ENCODE data around the gene NPTXR.

NPTXR gene

GRCh38 chr22:38793317-38793716 lies 50.5 kb downstream of the NPTXR start:
- DNase-seq = no peak

GRCh38 chr22:38792833-38793232 lies 51.0 kb downstream of the NPTXR start:
- no peak for DNase-seq

GRCh38 chr22:38789606-38790005 lies 54.2 kb downstream of the NPTXR start:
- no peak for DNase-seq

GRCh38 chr22:38788846-38789245 lies 55.0 kb downstream of the NPTXR start:
- no peak for DNase-seq

GRCh38 chr22:38788021-38788816 lies 55.6 kb downstream of the NPTXR start:
- no peak for DNase-seq

GRCh38 chr22:38786631-38787030 lies 57.2 kb downstream of the NPTXR start:
- DNase-seq = no peak

- no peak for DNase-seq
These were observed 59.0 kb downstream of the NPTXR start for GRCh38 chr22:38784856-38785255.

- DNase-seq = no peak
These were observed 59.8 kb downstream of the NPTXR start for GRCh38 chr22:38784035-38784434.

- no peak for DNase-seq
These were observed 60.7 kb downstream of the NPTXR start for GRCh38 chr22:38783095-38783615.

- no peak for DNase-seq
These were observed 61.3 kb downstream of the NPTXR start for GRCh38 chr22:38782402-38783094.

GRCh38 chr22:38781033-38781432 lies 62.8 kb downstream of the NPTXR start:
- DNase-seq = no peak

- no peak for DNase-seq
These were observed 66.6 kb downstream of the NPTXR start for GRCh38 chr22:38777087-38777671.

- no peak for DNase-seq
These were observed 67.7 kb downstream of the NPTXR start for GRCh38 chr22:38776086-38776485.

- DNase-seq = no peak
These were observed 68.2 kb downstream of the NPTXR start for GRCh38 chr22:38775656-38776055.

GRCh38 chr22:38774496-38775166 lies 69.2 kb downstream of the NPTXR start:
- no peak for DNase-seq

GRCh38 chr22:38773363-38773946 lies 70.4 kb downstream of the NPTXR start:
- DNase-seq = no peak

GRCh38 chr22:38772623-38772873 lies 71.3 kb downstream of the NPTXR start:
- DNase-seq = no peak

GRCh38 chr22:38770257-38770949 lies 73.4 kb downstream of the NPTXR start:
- no peak for DNase-seq
